Esophagus squamous epithelium (tissue), 5 donors: ENCODE measurements around the gene TCEAL8. TPM values are rescaled to one million over a fixed set of nuclear protein-coding genes. Genes with fewer than 3 reads are reported as not detected.

Experiments
- DNase-seq: peaks from one replicate; lab custom pipeline; 2025; lab: John Stamatoyannopoulos, UW
- H3K27ac ChIP-seq, 4 donors: fragments of 200-600 bp; sonication (generic); one replicate each; pipeline ENCODE4 v1.5.1; 2016 to 2019; ENCODE audit warnings: mild to moderate bottlenecking in 1 of 4
- H3K27me3 ChIP-seq, 4 donors: fragments of 200-600 bp; sonication (generic); 1 replicate in 3 of 4; 2 replicates in 1 of 4; pipeline versions ENCODE4 v1.5.1 to v1.6.0; 2017 to 2021; ENCODE audit warnings: antibody characterized with exemption in 1 of 4
- H3K36me3 ChIP-seq, 3 donors: fragments of 200-600 bp; sonication (generic); one replicate each; pipeline ENCODE4 v1.5.1; 2016 to 2019
- H3K4me1 ChIP-seq, 3 donors: fragments of 200-600 bp; sonication (generic); one replicate each; pipeline ENCODE4 v1.5.1; 2017 to 2019
- H3K4me3 ChIP-seq, 4 donors: fragments of 200-600 bp; sonication (generic); 1 replicate in 3 of 4; 2 replicates in 1 of 4; pipeline ENCODE4 v1.5.1; 2016 to 2019; ENCODE audit warnings: mild to moderate bottlenecking in 2 of 4, moderate library complexity in 1 of 4
- H3K9me3 ChIP-seq, 3 donors: fragments of 200-600 bp; sonication (generic); one replicate each; pipeline ENCODE4 v1.5.1; 2016 to 2019
- CTCF ChIP-seq, 6 experiments: fragments of 450-650 bp in 4 of 6; fragments of 200-600 bp in 2 of 6; sonication (generic) in 2 of 6; IDR thresholded peaks; one replicate each; pipeline ENCODE4 v1.5.1; 2016 to 2019; ENCODE audit warnings: antibody characterized with exemption in 6 of 6, mild to moderate bottlenecking in 4 of 6, moderate library complexity in 4 of 6
- POLR2A ChIP-seq, 4 donors: fragments of 450-650 bp; IDR thresholded peaks; one replicate each; pipeline ENCODE4 v1.6.1; 2017; ENCODE audit warnings: antibody characterized with exemption in 4 of 4, mild to moderate bottlenecking in 4 of 4, moderate library complexity in 3 of 4
- WGBS, 2 donors: methylation state at CpG; one replicate each; pipeline ENCODE4 v1.1.5; 2018; 5-methylcytosine and 5-hydroxymethylcytosine counted together
- intact Hi-C: fragments of 100-400 bp; cut with DNase I; formaldehyde crosslinking; loops from one replicate; pipeline ENCODE4 v1.15.0; 2022
- total RNA-seq, 4 donors: library from RNA; depleted of rRNA; stranded (reverse); fragments of >200 nt; gene quantifications; one replicate each; pipeline ENCODE4 v1.1.0, GENCODE V29; 2016
- donor health status: DM: yes; HTN: yes; CAD: no.

Gene TCEAL8
- total RNA-seq, 4 donors from 2014 or later, result 18.7 to 58.4 (median 27.2) TPM

- peaks cover 0 to 19% (median 2%) of the 10 kb centered on the region in 4 donors for H3K27me3 ChIP-seq
- H3K4me3 ChIP-seq, result peak overlapping the region in 2 of 4 donors; percentile 1 to 13
- H3K27ac ChIP-seq, result no peak overlapping the region
- no peaks in the 10 kb centered on the region for H3K36me3 ChIP-seq
- H3K9me3 ChIP-seq, result no peaks in the 10 kb centered on the region
- no peaks in the 10 kb centered on the region for H3K4me1 ChIP-seq
- 14 to 26% methylated on average over 10 to 12 of the region's 23 CpGs for WGBS, 2 donors
- intact Hi-C loops, result no loop called here
- DNase-seq, result no peak
- TF ChIP-seq CTCF (IDR thresholded peaks at IDR 0.05), result no peak
- no peak for TF ChIP-seq POLR2A (IDR thresholded peaks at IDR 0.05)
Measured at GRCh38 chrX:103275947-103276567, 21.1 kb upstream of the TCEAL8 start.

GRCh38 chrX:103274284-103274683, 19.3 kb upstream of the TCEAL8 start:
- no peaks in the 10 kb centered on the region for H3K9me3 ChIP-seq
- no peak overlapping the region for H3K27ac ChIP-seq
- 88 to 98% methylated on average over 4 of the region's 4 CpGs for WGBS, 2 donors
- DNase-seq, result no peak
- no peak for TF ChIP-seq CTCF (IDR thresholded peaks at IDR 0.05)
- no peak for TF ChIP-seq POLR2A (IDR thresholded peaks at IDR 0.05)
- H3K4me3 ChIP-seq, result no peak overlapping the region
- H3K36me3 ChIP-seq, result no peaks in the 10 kb centered on the region
- H3K4me1 ChIP-seq, result no peaks in the 10 kb centered on the region
- intact Hi-C loops, result no loop called here
- H3K27me3 ChIP-seq, result peaks cover 0 to 19% (median 4%) of the 10 kb centered on the region in 4 donors

- Histone ChIP-seq H3K27ac (no peak overlapping the region), H3K36me3 (no peaks in the 10 kb centered on the region), H3K9me3 (no peaks in the 10 kb centered on the region), H3K4me3 (no peak overlapping the region), H3K27me3 (peaks cover 0 to 3% (median 0%) of the 10 kb centered on the region in 4 donors), H3K4me1 (peaks cover 0 to 12% (median 0%) of the 10 kb centered on the region in 3 donors)
- no peak for DNase-seq
- TF ChIP-seq POLR2A (IDR thresholded peaks at IDR 0.05), result no peak
- no peak for TF ChIP-seq CTCF (IDR thresholded peaks at IDR 0.05)
- intact Hi-C loops, result no loop called here
Measured at GRCh38 chrX:103258275-103258674, 3.3 kb upstream of the TCEAL8 start.

- Histone ChIP-seq H3K27me3 (no peaks in the 10 kb centered on the region), H3K9me3 (no peaks in the 10 kb centered on the region), H3K4me3 (no peak overlapping the region), H3K27ac (no peak overlapping the region), H3K4me1 (peaks cover 0 to 22% (median 0%) of the 10 kb centered on the region in 3 donors), H3K36me3 (peaks cover 0 to 6% (median 0%) of the 10 kb centered on the region in 3 donors)
- DNase-seq, result no peak
- TF ChIP-seq CTCF (IDR thresholded peaks at IDR 0.05) (no peak), POLR2A (IDR thresholded peaks at IDR 0.05) (no peak)
- intact Hi-C loops, result no loop called here
Measured at GRCh38 chrX:103256651-103257050, 1.7 kb upstream of the TCEAL8 start.

GRCh38 chrX:103254171-103254824, 657 bp downstream of the TCEAL8 start:
- intact Hi-C loops, result no loop called here
- Histone ChIP-seq H3K4me1 (peaks cover 0 to 37% (median 0%) of the 10 kb centered on the region in 3 donors), H3K27ac (peak overlapping the region; percentile 80 to 88 (median 87)), H3K9me3 (no peaks in the 10 kb centered on the region), H3K27me3 (no peaks in the 10 kb centered on the region), H3K36me3 (peaks cover 0 to 6% (median 0%) of the 10 kb centered on the region in 3 donors), H3K4me3 (peak overlapping the region; percentile 46 to 72 (median 60))
- TF ChIP-seq POLR2A (IDR thresholded peaks at IDR 0.05), result no peak
- DNase-seq, result no peak
- 0 to 23% methylated on average over 12 to 21 of the region's 22 CpGs for WGBS, 2 donors
